ENCODE measurements around the gene GTPBP2.

GTPBP2 gene

GRCh38 chr6:43625393-43625992, 3.6 kb downstream of the GTPBP2 start:
- Histone ChIP-seq H3K4me3 (IDR thresholded peaks at IDR 0.05; ENCODE audit: insufficient read depth, low read depth, low read length) (no peak overlapping the region), H3K36me3 (ENCODE audit: insufficient read depth) (no peaks in the 10 kb centered on the region; the same call in 1 of the 2 replicates), H2AFZ (ENCODE audit: low read depth) (no peak overlapping the region), H3K4me2 (no peak overlapping the region), H3K79me2 (ENCODE audit: insufficient read depth, low read depth) (peaks cover 9% of the 10 kb centered on the region; the same call in 1 of the 2 replicates), H4K20me1 (ENCODE audit: insufficient read depth) (no peaks in the 10 kb centered on the region), H3K27ac (no peak overlapping the region), H3K27me3 (ENCODE audit: insufficient read depth, low read depth) (no peaks in the 10 kb centered on the region), H3K9ac (no peak overlapping the region), H3K4me1 (ENCODE audit: low read depth, poor library complexity, severe bottlenecking) (peaks cover 25% of the 10 kb centered on the region)
- no peak for TF ChIP-seq CTCF (conservative IDR thresholded peaks at IDR 0.05; ENCODE audit: low read depth, low read length)

- no peaks in the 10 kb centered on the region; the same call in 1 of the 2 replicates for H3K36me3 ChIP-seq (ENCODE audit: insufficient read depth)
- no peaks in the 10 kb centered on the region for H3K27me3 ChIP-seq (ENCODE audit: insufficient read depth, low read depth)
- H3K4me3 ChIP-seq (IDR thresholded peaks at IDR 0.05; ENCODE audit: insufficient read depth, low read depth, low read length): no peak overlapping the region
- no peak overlapping the region for H3K9ac ChIP-seq
- no peaks in the 10 kb centered on the region for H4K20me1 ChIP-seq (ENCODE audit: insufficient read depth)
- H3K4me2 ChIP-seq: no peak overlapping the region
- TF ChIP-seq CTCF (conservative IDR thresholded peaks at IDR 0.05; ENCODE audit: low read depth, low read length): no peak
- no peak overlapping the region for H3K27ac ChIP-seq
- peaks cover 9% of the 10 kb centered on the region; the same call in 1 of the 2 replicates for H3K79me2 ChIP-seq (ENCODE audit: insufficient read depth, low read depth)
- H3K4me1 ChIP-seq (ENCODE audit: low read depth, poor library complexity, severe bottlenecking): peaks cover 22% of the 10 kb centered on the region
- H2AFZ ChIP-seq (ENCODE audit: low read depth): no peak overlapping the region
Observed at GRCh38 chr6:43624786-43625288, 4.2 kb downstream of the GTPBP2 start.

GRCh38 chr6:43623880-43624785, 4.9 kb downstream of the GTPBP2 start:
- peaks cover 22% of the 10 kb centered on the region for H3K4me1 ChIP-seq (ENCODE audit: low read depth, poor library complexity, severe bottlenecking)
- H3K4me3 ChIP-seq (IDR thresholded peaks at IDR 0.05; ENCODE audit: insufficient read depth, low read depth, low read length): no peak overlapping the region
- no peak for TF ChIP-seq CTCF (conservative IDR thresholded peaks at IDR 0.05; ENCODE audit: low read depth, low read length)
- H3K79me2 ChIP-seq (ENCODE audit: insufficient read depth, low read depth): peaks cover 9% of the 10 kb centered on the region; the same call in 1 of the 2 replicates
- no peak overlapping the region for H3K9ac ChIP-seq
- H2AFZ ChIP-seq (ENCODE audit: low read depth): no peak overlapping the region
- H4K20me1 ChIP-seq (ENCODE audit: insufficient read depth): no peaks in the 10 kb centered on the region
- H3K27ac ChIP-seq: no peak overlapping the region
- H3K36me3 ChIP-seq (ENCODE audit: insufficient read depth): no peaks in the 10 kb centered on the region; the same call in 1 of the 2 replicates
- no peak overlapping the region for H3K4me2 ChIP-seq
- no peaks in the 10 kb centered on the region for H3K27me3 ChIP-seq (ENCODE audit: insufficient read depth, low read depth)

GRCh38 chr6:43622541-43622940, 6.5 kb downstream of the GTPBP2 start:
- H3K9ac ChIP-seq: no peak overlapping the region
- no peaks in the 10 kb centered on the region for H3K27me3 ChIP-seq (ENCODE audit: insufficient read depth, low read depth)
- no peak overlapping the region for H2AFZ ChIP-seq (ENCODE audit: low read depth)
- no peak overlapping the region for H3K27ac ChIP-seq
- peaks cover 5% of the 10 kb centered on the region; the same call in 1 of the 2 replicates for H3K79me2 ChIP-seq (ENCODE audit: insufficient read depth, low read depth)
- no peaks in the 10 kb centered on the region for H4K20me1 ChIP-seq (ENCODE audit: insufficient read depth)
- no peak for TF ChIP-seq CTCF (conservative IDR thresholded peaks at IDR 0.05; ENCODE audit: low read depth, low read length)
- H3K36me3 ChIP-seq (ENCODE audit: insufficient read depth): no peaks in the 10 kb centered on the region; the same call in 1 of the 2 replicates
- H3K4me1 ChIP-seq (ENCODE audit: low read depth, poor library complexity, severe bottlenecking): peaks cover 15% of the 10 kb centered on the region
- no peak overlapping the region for H3K4me3 ChIP-seq (IDR thresholded peaks at IDR 0.05; ENCODE audit: insufficient read depth, low read depth, low read length)
- H3K4me2 ChIP-seq: no peak overlapping the region
